KMS-11 (cell line): Measurements from ENCODE around the gene ADAMTS17.

Source experiments
- H2AFZ ChIP-seq: fragments of 200-600 bp; sonication (generic); 2 replicates; pipeline ENCODE4 v1.6.1; 2016; ENCODE audit warnings: antibody characterized with exemption, mixed run types, low read depth
- H3K27ac ChIP-seq: fragments of 200-600 bp; sonication (generic); 2 replicates; pipeline ENCODE4 v1.6.1; 2016; ENCODE audit warnings: mild to moderate bottlenecking, mixed run types
- H3K27me3 ChIP-seq: fragments of 200-600 bp; sonication (generic); 2 replicates; pipeline ENCODE4 v1.6.1; 2017; ENCODE audit warnings: mild to moderate bottlenecking, low read depth, mixed run types, moderate library complexity; ENCODE audit not compliant: insufficient read depth
- H3K36me3 ChIP-seq: fragments of 200-600 bp; sonication (generic); 2 replicates; pipeline ENCODE4 v1.6.1; 2017; ENCODE audit warnings: mild to moderate bottlenecking, mixed run types; ENCODE audit not compliant: insufficient read depth
- H3K4me1 ChIP-seq: fragments of 200-600 bp; sonication (generic); 2 replicates; pipeline ENCODE4 v1.6.1; 2016; ENCODE audit warnings: mild to moderate bottlenecking, low read depth, mixed run types; ENCODE audit not compliant: poor library complexity, severe bottlenecking
- H3K4me2 ChIP-seq: fragments of 200-600 bp; sonication (generic); 2 replicates; pipeline ENCODE4 v1.7.0; 2016; ENCODE audit warnings: mild to moderate bottlenecking, mixed run types
- H3K4me3 ChIP-seq: fragments of 200-600 bp; sonication (generic); IDR thresholded peaks from 2 replicates; pipeline ENCODE4 v1.6.1; 2017; ENCODE audit warnings: low read depth, low read length, mixed read lengths; ENCODE audit not compliant: insufficient read depth
- H3K79me2 ChIP-seq: fragments of 200-600 bp; sonication (generic); 2 replicates; pipeline ENCODE4 v1.6.1; 2016; ENCODE audit warnings: low read depth, mixed run types; ENCODE audit not compliant: insufficient read depth
- H3K9ac ChIP-seq: fragments of 200-600 bp; sonication (generic); 2 replicates; pipeline ENCODE4 v1.6.1; 2016; ENCODE audit warnings: mild to moderate bottlenecking, mixed run types
- H4K20me1 ChIP-seq: fragments of 200-600 bp; sonication (generic); 2 replicates; pipeline ENCODE4 v1.6.1; 2016; ENCODE audit warnings: mild to moderate bottlenecking, mixed run types; ENCODE audit not compliant: insufficient read depth
- CTCF ChIP-seq: fragments of 200-600 bp; sonication (generic); conservative IDR thresholded peaks from 2 replicates; pipeline ENCODE4 v1.6.1; 2017; ENCODE audit warnings: low read depth, mild to moderate bottlenecking, antibody characterized with exemption, low read length, moderate library complexity, mixed read lengths

The ADAMTS17 gene

GRCh38 chr15:99956820-99957641, 384.7 kb downstream of the ADAMTS17 start:
- no peaks in the 10 kb centered on the region for H3K4me1 ChIP-seq
- no peak for TF ChIP-seq CTCF
- no peak overlapping the region for H3K4me2 ChIP-seq
- no peaks in the 10 kb centered on the region for H4K20me1 ChIP-seq
- no peaks in the 10 kb centered on the region for H3K27me3 ChIP-seq
- no peaks in the 10 kb centered on the region for H3K79me2 ChIP-seq
- no peak overlapping the region for H2AFZ ChIP-seq
- H3K36me3 ChIP-seq = no peaks in the 10 kb centered on the region
- H3K4me3 ChIP-seq = no peak overlapping the region
- H3K27ac ChIP-seq = no peak overlapping the region
- H3K9ac ChIP-seq = no peak overlapping the region

DNA sequence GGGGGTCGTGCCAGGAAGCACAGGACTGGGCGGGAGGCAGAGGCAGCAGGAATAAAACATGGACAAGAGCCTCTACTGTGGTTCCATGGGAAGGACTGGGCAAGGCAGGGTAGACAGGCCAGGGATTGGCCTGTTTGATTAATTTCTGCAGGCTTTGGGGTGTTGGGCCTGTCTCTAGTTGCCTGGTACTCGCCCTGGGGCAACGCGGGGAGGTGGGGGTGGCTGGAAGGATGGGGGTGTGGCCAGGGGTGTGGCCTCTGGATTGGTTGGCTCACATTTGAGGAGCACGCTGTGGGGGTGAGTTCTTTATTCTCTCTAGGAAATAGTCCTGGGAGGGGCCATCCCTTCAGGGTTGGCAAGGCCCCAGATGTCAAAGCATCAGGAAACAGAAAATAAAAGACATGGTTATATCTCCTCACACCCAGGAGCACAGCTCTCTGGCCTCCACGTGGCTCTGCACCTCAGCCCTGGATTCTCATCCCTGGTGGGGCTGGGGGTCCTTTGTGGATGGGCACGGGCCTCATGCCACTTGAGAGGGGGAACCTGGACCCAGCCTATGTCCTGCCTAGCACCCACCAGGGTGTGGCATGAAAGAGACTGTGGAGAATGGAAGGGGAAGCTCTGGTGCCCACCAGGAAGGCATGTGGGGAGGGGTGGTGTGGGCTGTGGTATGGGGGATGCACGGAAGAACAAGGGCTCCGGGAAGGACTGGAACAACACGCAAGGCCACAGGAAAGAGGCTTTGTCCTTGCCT, 385.6 kb downstream of the ADAMTS17 start:
- no peaks in the 10 kb centered on the region for H3K36me3 ChIP-seq
- H3K79me2 ChIP-seq = no peaks in the 10 kb centered on the region
- no peaks in the 10 kb centered on the region for H3K4me1 ChIP-seq
- H3K4me3 ChIP-seq = no peak overlapping the region
- no peak overlapping the region for H3K9ac ChIP-seq
- TF ChIP-seq CTCF = no peak
- no peak overlapping the region for H3K4me2 ChIP-seq
- no peak overlapping the region for H2AFZ ChIP-seq
- no peak overlapping the region for H3K27ac ChIP-seq
- H3K27me3 ChIP-seq = no peaks in the 10 kb centered on the region
- no peaks in the 10 kb centered on the region for H4K20me1 ChIP-seq

GRCh38 chr15:99955532-99955931, 386.2 kb downstream of the ADAMTS17 start:
- H3K27ac ChIP-seq = no peak overlapping the region
- no peaks in the 10 kb centered on the region for H3K79me2 ChIP-seq
- TF ChIP-seq CTCF = no peak

DNA sequence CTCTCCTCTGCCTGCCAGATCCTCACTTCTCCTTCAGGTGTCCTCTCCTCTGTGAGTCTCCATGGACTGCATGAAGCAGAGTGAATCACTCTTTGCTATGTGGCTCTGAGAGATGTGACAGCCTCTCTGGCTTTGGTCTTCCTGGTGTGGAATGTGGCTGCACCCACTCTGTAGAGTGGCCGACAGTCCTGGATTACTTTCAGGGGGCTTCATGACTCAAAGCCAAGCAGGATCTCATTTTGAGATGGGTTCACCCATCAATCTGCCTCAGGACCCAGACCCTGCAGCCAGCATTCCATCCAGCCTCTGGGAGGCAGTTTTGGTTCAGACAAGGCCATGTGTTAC, 386.6 kb downstream of the ADAMTS17 start:
- Histone ChIP-seq H4K20me1 (no peaks in the 10 kb centered on the region), H3K4me3 (no peak overlapping the region), H3K79me2 (no peaks in the 10 kb centered on the region), H3K9ac (no peak overlapping the region), H3K4me2 (no peak overlapping the region), H3K27ac (no peak overlapping the region), H3K36me3 (no peaks in the 10 kb centered on the region), H3K27me3 (no peaks in the 10 kb centered on the region), H3K4me1 (no peaks in the 10 kb centered on the region), H2AFZ (no peak overlapping the region)
- no peak for TF ChIP-seq CTCF

More at GRCh38 chr15:99955532-99955931, 386.2 kb downstream of the ADAMTS17 start:
- Histone ChIP-seq H3K4me2 (no peak overlapping the region), H3K36me3 (no peaks in the 10 kb centered on the region), H2AFZ (no peak overlapping the region), H3K4me3 (no peak overlapping the region), H3K4me1 (no peaks in the 10 kb centered on the region), H4K20me1 (no peaks in the 10 kb centered on the region), H3K27me3 (no peaks in the 10 kb centered on the region), H3K9ac (no peak overlapping the region)
